Stimulated activated CD4-positive, alpha-beta T cell treated with anti-CD3 and anti-CD28 coated beads, Interleukin-1b, Interleukin-23, amount 100 ng/mL, for 1 hour (primary cell): Measurements from ENCODE around the gene RECQL5.
A peak's percentile ranks its signal among the peaks of the same experiment; 100 is the strongest.

Experiments
- DNase-seq, 2 donors: peaks; one replicate each; pipeline ENCODE4 v3.0.0-alpha.2; 2020; ENCODE audit warnings: low read depth in 2 of 2

Gene RECQL5

DNA sequence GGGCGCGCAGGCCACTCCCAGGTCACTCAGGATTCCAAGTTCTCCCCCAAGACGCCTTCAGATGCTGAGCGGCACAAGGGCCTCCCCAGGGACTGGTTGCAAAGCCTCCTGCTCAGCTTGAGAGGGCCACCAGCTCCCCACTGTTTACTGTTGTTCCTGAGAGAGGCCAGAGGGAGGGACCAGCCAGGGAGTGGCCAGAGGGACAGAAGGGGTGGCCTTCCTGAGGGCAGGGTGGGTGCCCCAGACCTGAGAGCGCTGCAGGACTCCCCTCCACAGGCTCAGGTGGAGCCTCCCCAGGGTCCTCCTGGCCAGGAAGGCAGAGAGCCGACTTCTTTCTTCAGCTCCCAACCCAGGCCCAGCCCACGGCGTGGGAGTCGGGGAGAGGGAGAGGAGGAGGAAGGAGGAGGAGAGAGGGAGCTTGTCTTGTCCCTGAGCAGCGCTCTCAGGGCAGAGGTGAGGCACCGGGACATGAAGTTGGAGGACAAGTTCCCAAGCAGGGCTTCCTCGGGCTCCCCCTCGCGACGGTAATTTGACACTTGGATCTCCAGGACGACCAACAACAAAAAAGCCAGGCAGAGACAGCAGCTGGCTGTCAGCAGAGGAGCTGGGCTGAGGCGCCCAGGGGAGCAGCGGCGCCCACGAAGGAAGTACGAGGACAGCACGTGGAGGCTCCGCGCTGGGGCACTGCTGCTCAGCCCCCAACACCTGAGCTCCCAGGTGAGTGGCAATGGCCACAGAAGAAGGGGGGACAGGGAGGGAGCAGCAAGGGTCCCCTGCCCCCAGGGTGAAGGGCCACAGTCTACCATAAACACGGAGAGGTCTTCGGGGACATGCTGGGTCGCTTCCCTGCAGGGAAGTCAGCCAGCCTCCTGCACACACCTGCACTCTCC is 33.2 kb downstream of the RECQL5 start:
- peak in 1 of 2 donors; percentile 17 for DNase-seq

DNA sequence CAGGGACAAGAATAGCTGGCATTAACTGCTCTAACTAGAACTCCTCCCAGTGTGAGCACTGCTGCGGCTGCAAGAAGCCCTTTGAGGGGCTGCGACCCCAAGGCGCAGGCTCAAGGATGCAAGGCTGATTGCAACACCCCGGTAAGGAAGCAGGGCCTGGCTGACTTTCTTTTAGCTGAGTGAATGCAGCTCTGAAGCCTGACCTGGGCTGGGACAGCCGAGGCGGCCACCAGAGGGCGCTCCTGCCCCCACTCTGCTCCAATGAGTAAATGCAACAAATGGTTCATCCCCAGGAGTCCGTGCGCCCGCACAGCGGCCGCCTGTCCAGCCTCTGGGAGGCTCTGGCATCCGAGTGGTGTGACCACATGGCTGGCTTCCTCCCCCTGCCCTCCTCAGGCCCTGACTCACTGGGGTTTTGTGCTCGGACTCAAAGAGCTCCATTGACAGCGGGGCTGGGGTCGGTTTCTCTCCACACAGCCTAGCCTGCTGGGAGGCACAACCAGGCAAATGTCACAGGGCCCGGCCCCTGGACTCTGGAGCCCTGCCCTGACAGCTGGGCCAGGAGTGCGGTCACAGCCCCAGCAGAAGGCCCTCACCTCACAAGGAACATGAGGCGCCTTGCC is 34.0 kb downstream of the RECQL5 start, which contains the start of gene SMIM5:
Gene SMIM5 (plus strand): TSS at position 572 of the 623 bp plus-strand sequence. CDS start 6,768 bp downstream, outside the sequence.
- DNase-seq = peak; percentile 61 to 77

DNA sequence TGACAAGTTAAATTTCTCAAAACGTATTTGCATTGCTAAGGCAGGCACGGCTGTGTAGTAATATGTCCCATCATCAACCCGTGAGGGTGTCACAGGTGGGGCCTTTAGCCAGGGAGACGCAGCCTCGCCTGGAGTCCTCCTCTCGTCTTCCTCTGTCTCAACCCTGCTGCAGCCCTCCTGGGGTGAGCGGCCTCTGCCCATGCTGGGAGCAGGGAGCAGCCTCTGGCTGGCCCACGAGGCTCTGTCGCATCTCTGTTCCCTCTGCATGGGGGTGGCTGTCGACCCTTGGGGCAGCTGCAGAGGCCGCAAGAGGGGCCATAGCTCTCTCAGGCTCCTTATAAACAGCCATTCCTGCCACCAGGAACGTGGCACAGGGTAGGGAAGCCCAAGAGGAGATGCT is 34.5 kb downstream of the RECQL5 start:
- DNase-seq = no peak

- DNase-seq = no peak
These were observed 35.6 kb downstream of the RECQL5 start for GRCh38 chr17:75631353-75631752.

GRCh38 chr17:75630071-75630917 is 36.7 kb downstream of the RECQL5 start:
- DNase-seq = no peak

GRCh38 chr17:75629157-75629556 is 37.8 kb downstream of the RECQL5 start:
- DNase-seq = no peak

GRCh38 chr17:75628425-75628824 is 38.5 kb downstream of the RECQL5 start:
- no peak for DNase-seq

DNA sequence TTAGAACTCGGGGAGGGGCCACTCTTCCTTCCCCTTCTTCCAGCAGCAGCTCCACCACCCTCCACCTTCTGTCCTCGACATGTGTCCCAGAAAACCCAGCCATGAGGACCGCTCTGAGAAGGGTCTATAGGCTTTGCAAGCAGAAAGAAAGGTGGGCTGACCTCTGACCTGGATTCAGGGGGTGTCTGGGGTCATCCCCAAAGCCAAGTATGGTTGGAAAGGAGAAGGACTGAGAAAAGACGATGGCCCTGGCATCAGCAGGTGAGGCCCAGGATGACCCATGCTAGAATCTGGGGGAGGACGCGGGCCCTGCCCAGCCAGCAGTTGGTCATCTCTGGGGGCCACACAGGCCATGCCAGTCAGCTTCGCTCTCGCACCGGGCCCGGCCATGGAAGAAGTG is 39.9 kb downstream of the RECQL5 start:
- DNase-seq = no peak

- no peak for DNase-seq
These were observed 40.4 kb downstream of the RECQL5 start for GRCh38 chr17:75626496-75627038.

- DNase-seq = no peak
These were observed 41.0 kb downstream of the RECQL5 start for GRCh38 chr17:75625813-75626486.

DNA sequence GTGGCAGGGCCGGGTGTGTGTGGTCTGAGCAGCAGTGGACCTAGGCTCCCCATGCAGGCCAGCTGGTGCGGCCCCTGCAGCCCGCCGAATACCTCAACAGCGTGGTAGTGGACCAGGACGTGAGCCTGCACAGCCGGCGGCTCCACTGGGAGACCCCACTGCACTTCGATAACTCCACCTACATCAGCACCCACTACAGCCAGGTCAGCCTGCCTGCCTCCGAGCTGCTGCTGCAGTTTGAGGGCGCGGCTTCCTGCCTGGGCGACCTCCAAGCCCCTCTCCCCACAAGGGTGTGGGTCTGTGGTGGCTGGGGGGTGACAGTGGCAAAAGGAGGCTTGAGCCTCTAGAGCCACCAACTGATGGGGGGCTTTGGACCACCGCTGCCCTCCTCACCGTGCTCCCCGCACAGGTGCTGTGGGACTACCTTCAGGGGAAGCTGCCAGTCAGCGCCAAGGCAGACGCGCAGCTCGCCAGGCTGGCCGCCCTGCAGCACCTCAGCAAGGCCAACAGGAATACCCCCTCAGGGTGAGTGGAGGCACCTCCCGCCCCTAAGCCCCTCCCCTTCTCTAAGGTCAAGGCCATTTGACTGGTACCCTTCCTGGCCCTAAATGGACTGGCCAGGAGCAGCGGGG is 42.1 kb downstream of the RECQL5 start:
- no peak for DNase-seq

DNA sequence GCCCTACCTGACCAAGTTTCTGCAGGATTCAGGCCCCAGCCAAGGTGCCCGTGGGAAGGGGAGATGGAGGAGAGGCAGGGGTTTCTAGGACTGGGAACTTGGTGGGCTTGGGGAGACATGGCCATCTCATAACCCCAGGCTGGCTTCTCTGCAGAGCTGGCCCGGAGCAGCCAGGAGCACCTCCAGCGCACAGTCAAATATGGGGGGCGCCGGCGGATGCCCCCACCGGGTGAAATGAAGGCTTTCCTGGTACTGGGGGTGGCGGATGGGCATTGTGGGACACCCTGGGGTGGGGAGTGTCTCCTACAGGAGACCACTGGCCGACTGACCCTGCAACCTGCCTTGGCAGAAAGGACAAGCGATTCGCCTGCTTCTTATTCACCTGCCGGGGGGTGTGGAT is 42.9 kb downstream of the RECQL5 start:
- DNase-seq = no peak

DNA sequence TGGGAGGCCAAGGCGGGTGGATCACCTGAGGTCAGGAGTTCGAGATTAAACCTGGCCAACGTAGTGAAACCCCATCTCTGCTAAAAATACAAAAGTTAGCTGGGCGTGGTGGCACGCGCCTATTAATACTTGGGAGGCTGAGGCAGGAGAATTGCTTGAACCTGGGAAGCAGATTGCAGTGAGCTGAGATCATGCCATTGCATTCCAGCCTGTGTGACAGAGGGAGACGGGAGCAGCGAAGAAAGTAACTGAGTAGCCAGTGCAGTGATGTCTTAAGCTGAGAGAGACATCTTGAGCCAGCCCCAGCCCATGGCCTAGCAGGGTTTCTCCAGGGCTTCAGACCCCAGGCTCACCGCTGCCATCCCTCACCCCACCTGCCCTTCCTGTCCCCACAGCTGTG is 43.6 kb downstream of the RECQL5 start:
- DNase-seq = no peak

GRCh38 chr17:75622771-75623273 is 44.1 kb downstream of the RECQL5 start:
- no peak for DNase-seq

- no peak for DNase-seq
These were observed 44.9 kb downstream of the RECQL5 start for GRCh38 chr17:75622076-75622475.

DNA sequence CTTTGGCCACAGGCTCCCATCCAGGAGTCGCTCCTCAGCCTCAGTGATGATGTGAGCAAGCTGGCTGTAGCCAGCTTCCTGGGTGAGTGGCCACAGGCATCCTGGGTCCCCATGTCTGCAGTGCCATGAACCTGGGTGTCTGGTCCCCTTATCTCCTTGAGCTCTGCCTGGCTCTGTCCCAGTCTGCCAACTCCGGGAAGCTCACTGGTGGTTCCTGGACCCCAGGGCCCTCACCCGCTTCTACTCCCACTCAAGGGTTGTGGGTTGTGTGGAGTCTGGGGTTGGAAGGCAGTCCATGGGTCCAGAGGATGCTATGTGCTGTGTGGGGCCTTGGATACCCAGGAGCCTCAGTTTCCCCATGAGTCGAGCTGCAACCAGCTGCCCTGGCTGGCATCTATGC is 45.5 kb downstream of the RECQL5 start:
- DNase-seq = no peak

DNA sequence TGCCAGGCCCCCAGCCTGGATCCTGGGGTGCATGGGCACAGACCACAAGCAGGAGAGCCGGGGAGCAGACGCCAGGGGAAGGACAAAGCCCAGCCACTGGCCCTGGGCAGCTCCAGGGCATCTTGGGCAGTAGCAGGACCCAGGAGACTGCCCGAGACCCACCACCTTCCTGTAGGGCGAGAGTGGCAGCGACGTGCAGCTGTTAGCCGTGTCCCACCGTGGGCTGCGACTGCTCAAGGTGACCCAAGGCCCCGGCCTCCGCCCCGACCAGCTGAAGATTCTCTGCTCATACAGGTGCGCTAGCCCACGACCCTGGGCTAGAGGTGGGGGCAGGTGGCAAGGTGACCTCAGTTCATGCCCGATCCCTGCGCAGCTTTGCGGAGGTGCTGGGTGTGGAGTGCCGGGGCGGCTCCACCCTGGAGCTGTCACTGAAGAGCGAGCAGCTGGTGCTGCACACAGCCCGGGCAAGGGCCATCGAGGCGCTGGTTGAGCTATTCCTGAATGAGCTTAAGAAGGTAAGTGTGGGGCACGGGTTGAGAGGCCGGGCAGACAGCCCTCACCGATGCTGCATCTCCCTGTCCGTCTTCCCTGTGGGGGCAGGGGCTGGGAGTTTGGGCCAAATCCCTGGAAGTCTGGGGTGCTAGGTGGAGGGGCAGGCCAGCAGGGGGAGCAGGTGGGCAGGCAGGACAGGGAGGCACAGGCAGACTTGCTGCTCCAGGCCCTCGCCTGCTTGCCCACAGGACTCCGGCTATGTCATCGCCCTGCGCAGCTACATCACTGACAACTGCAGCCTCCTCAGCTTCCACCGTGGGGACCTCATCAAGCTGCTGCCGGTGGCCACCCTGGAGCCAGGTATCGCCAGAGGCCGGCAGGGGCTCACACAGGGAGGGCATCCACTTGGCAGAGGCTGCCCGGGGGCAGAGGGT is 47.2 kb downstream of the RECQL5 start:
- no peak for DNase-seq

DNA sequence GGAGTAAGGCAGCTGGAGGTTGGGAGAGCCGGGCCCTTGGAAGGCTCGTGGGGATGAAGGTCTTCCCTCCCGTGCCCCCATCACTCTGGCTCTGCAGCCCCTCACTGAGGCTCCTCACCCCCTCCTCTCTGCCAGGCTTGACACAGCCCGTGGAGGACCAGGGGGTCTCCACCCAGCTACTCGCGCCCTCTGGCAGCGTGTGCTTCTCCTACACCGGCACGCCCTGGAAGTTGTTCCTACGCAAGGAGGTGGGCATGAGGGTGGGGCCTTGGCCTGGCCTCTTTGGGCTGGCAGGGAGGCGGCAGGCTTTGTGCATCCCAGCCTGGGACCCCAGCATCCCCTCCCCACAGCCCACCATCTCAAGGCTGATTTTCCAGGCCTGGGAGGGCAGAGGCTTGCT is 49.3 kb downstream of the RECQL5 start:
- no peak for DNase-seq

GRCh38 chr17:75617218-75617617 is 49.7 kb downstream of the RECQL5 start:
- DNase-seq = no peak
